ENCODE measurements around the gene CTRB1.
"Not testable (repeated sequence)": the region's sequence is repeated elsewhere in the genome, so short reads cannot be mapped to it uniquely, and the experiment has no call there.

CTRB1 gene

GRCh38 chr16:75242436-75243078, 23.8 kb downstream of the CTRB1 start:
- DNase-seq = not testable (repeated sequence)

DNA sequence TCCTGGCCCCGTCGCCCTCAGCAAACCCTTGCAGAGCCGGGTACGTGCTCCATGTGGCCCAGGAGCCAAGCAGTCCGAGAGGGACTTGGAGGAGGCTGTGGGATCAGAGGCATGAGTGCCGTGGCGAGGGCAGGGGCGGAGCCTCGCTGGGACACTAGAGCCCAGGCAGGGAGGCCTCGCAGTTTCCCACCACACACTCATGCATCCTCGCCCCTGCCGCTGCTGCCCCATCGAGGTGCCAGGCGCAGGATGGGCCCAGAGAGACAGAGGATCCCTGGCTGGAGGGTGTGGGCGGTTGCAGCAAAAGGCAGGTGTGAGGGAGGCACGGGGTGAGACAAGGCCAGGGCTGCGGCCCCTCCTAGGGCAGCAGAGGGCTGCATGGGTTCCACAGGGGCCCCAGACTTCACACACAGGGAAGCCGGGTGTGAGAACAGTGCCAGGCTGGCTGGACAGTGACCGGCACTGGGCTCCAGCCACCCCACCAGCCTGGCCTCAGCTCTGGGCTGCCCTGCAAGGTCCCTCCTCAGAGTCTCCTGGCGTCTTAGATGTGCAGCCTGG, 25.0 kb downstream of the CTRB1 start:
- no peak for DNase-seq

- no peak for DNase-seq
Measured at GRCh38 chr16:75244225-75244809, 25.5 kb downstream of the CTRB1 start.

GRCh38 chr16:75244844-75245758, 26.3 kb downstream of the CTRB1 start:
- DNase-seq = no peak

DNA sequence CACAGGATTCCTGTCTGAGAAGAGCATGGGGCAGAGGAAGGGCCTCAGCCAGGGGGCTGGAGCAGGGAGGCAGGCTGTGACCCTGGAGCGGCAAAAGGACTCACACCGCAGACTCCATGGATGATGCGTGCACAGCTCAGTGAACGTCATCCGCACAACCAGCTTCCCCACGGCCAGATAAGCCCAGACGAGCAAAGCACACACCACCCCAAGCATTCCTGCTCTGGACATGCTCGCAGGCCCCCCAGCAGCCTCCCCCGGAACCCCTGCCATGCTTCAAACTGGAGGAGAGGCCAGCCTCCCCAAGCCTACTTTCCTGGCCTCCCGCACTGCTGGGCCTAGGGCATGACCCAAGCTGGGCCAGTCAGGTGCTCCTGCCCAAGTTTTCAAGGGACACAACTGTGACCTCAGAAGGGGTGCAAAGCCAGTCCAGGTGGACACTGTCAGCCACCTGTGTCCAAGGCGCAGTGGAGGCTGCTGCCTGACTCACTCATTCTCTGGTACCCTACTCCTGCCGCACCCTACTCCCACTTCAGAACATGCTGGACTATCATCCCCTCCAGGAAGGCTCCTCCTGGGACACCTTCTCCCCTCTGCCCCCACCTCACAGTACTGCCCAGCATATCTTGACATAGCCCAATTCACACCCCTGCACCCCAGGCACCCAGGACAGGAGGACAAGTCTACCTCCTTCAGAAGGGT, 27.9 kb downstream of the CTRB1 start:
- DNase-seq = no peak

DNA sequence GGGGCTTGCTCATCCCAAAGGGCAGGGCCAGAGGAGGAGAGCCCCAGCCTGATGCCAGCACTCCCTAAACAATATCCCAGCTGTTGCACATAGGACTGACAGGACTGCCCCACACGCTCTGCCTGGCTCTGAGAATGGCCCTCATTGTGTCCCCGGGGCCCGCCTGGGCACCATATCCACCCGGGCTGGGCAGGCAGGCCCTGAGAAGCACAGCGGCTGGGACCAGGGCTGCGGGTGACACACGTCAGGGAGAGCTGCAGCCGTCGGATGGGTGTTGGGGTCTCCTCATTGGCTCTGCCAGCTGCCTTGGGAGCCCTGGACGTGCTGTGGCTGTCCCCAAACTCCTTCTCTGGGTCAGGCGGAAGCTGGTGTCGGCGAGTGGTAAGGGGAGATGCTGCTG, 28.5 kb downstream of the CTRB1 start:
- no peak for DNase-seq

DNA sequence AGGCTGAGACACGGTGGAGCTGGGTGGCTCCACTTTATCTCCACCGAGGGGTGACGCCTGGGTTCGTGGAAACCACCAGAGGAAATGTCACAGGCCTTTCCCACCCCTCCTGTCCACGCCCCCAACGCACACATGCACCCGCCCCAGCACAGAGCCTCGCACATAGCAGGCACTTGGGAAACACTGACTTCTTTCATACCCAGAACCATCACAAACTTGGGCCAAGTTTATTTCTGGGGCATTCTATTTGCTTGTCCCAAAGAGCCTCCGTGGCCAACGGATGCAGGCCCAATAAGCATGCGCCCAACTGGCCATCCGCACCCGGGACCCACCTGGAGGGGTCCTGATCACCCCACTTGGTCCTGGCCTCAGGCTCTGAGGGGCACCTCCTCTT, 29.4 kb downstream of the CTRB1 start:
- DNase-seq = no peak

- no peak for DNase-seq
Measured at GRCh38 chr16:75248536-75249380, 30.0 kb downstream of the CTRB1 start.

- DNase-seq = no peak
Measured at GRCh38 chr16:75249441-75249840, 30.7 kb downstream of the CTRB1 start.

- no peak for DNase-seq
Measured at GRCh38 chr16:75250089-75250808, 31.5 kb downstream of the CTRB1 start.

DNA sequence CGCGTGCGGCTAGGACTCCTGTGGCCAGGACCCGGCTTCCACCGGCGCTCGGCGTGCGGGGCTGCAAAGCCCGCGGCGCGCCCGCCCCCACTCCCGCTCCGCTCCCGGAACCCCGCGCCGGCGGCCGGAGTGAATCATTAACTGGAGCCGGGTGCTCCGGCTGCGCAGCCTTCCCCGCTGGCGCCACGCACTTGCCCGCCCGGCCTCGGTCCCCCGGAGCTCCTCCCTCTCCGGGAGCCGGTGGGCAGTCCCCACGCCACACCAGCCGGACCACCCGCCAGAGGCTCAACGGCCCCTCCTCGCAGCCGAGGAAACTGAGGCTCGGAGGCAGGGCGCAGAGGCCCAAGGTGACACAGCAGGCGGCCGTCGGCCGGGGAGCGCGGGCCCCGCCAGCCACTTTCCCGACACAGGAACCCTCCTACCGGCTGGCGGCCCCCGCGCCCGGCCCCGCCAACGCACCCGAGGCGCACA, 32.1 kb downstream of the CTRB1 start:
- no peak for DNase-seq

- DNase-seq = no peak
Measured at GRCh38 chr16:75251280-75252048, 32.7 kb downstream of the CTRB1 start, which contains the start of gene BCAR1. Gene BCAR1 (minus strand): TSS chr16:75251624. CDS start chr16:75251482, 142 bp downstream.

- DNase-seq = no peak
Measured at GRCh38 chr16:75252049-75252864, 33.5 kb downstream of the CTRB1 start.

- no peak for DNase-seq
Measured at GRCh38 chr16:75252946-75253911, 34.4 kb downstream of the CTRB1 start.

- DNase-seq = no peak
Measured at GRCh38 chr16:75254359-75254837, 35.6 kb downstream of the CTRB1 start.

GRCh38 chr16:75256059-75256571, 37.3 kb downstream of the CTRB1 start:
- no peak for DNase-seq

DNA sequence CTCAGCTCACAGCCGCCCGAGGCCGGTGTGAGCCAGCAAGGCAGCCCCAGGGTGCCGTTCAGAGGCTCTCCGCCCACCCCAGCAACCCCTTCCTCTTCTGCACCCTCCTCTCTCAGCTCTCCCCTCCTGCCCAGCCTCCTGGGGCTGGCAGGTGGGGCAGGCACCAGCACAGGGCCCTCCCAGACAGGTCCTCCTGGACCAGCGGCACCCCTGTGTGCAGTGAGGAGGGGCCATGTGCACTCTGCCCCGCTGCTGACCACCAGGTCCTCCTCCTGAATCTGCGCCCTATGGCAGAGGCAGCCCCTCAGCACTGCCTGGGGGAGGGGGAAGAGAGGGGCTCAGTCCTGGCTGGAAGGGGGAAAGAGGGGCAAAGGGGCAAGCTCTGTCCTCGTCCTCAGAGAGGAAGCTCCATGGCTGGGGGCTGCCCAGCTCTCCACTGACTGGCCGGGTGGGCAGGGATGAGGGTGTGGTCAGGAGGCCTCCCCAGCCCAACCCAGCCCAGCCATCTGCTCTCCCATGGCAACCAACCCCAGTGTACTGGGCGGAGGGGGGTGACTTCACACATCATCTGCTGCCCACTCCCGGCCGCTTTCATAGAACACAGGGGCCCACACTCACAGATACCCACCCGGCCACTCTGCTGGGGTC, 38.0 kb downstream of the CTRB1 start:
- DNase-seq = no peak

All from activated CD4-positive, alpha-beta T cell treated with anti-CD3 and anti-CD28 coated beads, Interleukin-2, Interleukin-6, amounts not matched to agents 100 ng/mL and 50 ng/mL, durations not matched to agents 16 hours and 8 hours (primary cell).